Breast epithelium (tissue), 3 donors: ENCODE results near the gene TNFSF9.

Experiments
- CTCF ChIP-seq, 3 donors: fragments of 450-650 bp; IDR thresholded peaks; one replicate each; pipeline ENCODE4 v1.5.1; 2016 to 2017; ENCODE audit warnings: antibody characterized with exemption in 3 of 3, mild to moderate bottlenecking in 3 of 3, moderate library complexity in 3 of 3
- POLR2AphosphoS5 ChIP-seq, 3 donors: sonication (generic); formaldehyde crosslinking; IDR thresholded peaks; one replicate each; pipeline ENCODE4 v1.6.1; 2017; ENCODE audit warnings: antibody characterized with exemption in 3 of 3

- TF ChIP-seq CTCF (IDR thresholded peaks at IDR 0.05) (no peak), POLR2AphosphoS5 (IDR thresholded peaks at IDR 0.05) (no peak)
These were observed 3.1 kb downstream of the TNFSF9 start for GRCh38 chr19:6533746-6534418.
